NT2/D1 (cell line): ENCODE results near the gene ARHGEF6.

Source experiments
- DNase-seq: peaks from one replicate; pipeline ENCODE4 v3.0.0-alpha.2; 2011; ENCODE audit warnings: low read depth, low spot score
- H3K27me3 ChIP-seq: 2 replicates; pipeline ENCODE4 v1.6.0; 2011; ENCODE audit warnings: mild to moderate bottlenecking; ENCODE audit not compliant: insufficient read length, insufficient read depth
- H3K36me3 ChIP-seq: 2 replicates; pipeline ENCODE4 v1.6.1; 2011; ENCODE audit warnings: mild to moderate bottlenecking, low read length, mixed read lengths; ENCODE audit not compliant: insufficient read depth, insufficient read length
- H3K4me1 ChIP-seq: 2 replicates; pipeline ENCODE4 v1.5.1; 2011; ENCODE audit not compliant: insufficient read depth, insufficient read length
- H3K4me3 ChIP-seq: 2 replicates; pipeline ENCODE4 v1.5.1; 2011; ENCODE audit warnings: low read depth; ENCODE audit not compliant: insufficient read length
- H3K9ac ChIP-seq: 2 replicates; pipeline ENCODE4 v1.6.0; 2011; ENCODE audit warnings: low read depth; ENCODE audit not compliant: insufficient read length
- H3K9me3 ChIP-seq: 2 replicates; pipeline ENCODE4 v1.5.1; 2011; ENCODE audit warnings: mild to moderate bottlenecking, low read length; ENCODE audit not compliant: insufficient read depth
- SUZ12 ChIP-seq: IDR thresholded peaks from 2 replicates; pipeline ENCODE4 v1.6.1; 2011; ENCODE audit not compliant: insufficient read length, insufficient read depth; ENCODE audit errors: extremely low read depth
- YY1 ChIP-seq: IDR thresholded peaks from 2 replicates; pipeline ENCODE4 v1.6.1; 2011; ENCODE audit not compliant: insufficient read length, insufficient read depth
- ZNF274 ChIP-seq: IDR thresholded peaks from 2 replicates; pipeline ENCODE4 v1.6.1; 2011; ENCODE audit warnings: mild to moderate bottlenecking, low read depth, low read length

The ARHGEF6 gene

GRCh38 chrX:136819031-136819703 is 38.4 kb upstream of the ARHGEF6 start:
- no peaks in the 10 kb centered on the region for H3K36me3 ChIP-seq
- DNase-seq, result no peak
- H3K4me3 ChIP-seq, result no peak overlapping the region
- no peaks in the 10 kb centered on the region for H3K4me1 ChIP-seq
- no peaks in the 10 kb centered on the region for H3K27me3 ChIP-seq
- TF ChIP-seq YY1, result no peak
- TF ChIP-seq ZNF274, result no peak
- TF ChIP-seq SUZ12, result no peak
- no peaks in the 10 kb centered on the region for H3K9me3 ChIP-seq
- H3K9ac ChIP-seq, result no peak overlapping the region

- H3K9ac ChIP-seq, result no peak overlapping the region
- H3K4me1 ChIP-seq, result no peaks in the 10 kb centered on the region
- H3K9me3 ChIP-seq, result no peaks in the 10 kb centered on the region
- DNase-seq, result no peak
- no peaks in the 10 kb centered on the region for H3K27me3 ChIP-seq
- TF ChIP-seq ZNF274, result no peak
- no peak for TF ChIP-seq YY1
- TF ChIP-seq SUZ12, result no peak
- no peak overlapping the region for H3K4me3 ChIP-seq
- H3K36me3 ChIP-seq, result no peaks in the 10 kb centered on the region
These were observed 36.2 kb upstream of the ARHGEF6 start for GRCh38 chrX:136816975-136817374.

GRCh38 chrX:136814847-136815750 is 34.4 kb upstream of the ARHGEF6 start:
- DNase-seq, result no peak
- Histone ChIP-seq H3K4me1 (no peaks in the 10 kb centered on the region), H3K9ac (no peak overlapping the region), H3K36me3 (no peaks in the 10 kb centered on the region), H3K27me3 (no peaks in the 10 kb centered on the region), H3K9me3 (no peaks in the 10 kb centered on the region), H3K4me3 (no peak overlapping the region)
- TF ChIP-seq YY1 (no peak), ZNF274 (no peak), SUZ12 (no peak)

GRCh38 chrX:136812286-136812685 is 31.6 kb upstream of the ARHGEF6 start:
- no peak for DNase-seq
- H3K27me3 ChIP-seq, result no peaks in the 10 kb centered on the region
- no peak overlapping the region for H3K4me3 ChIP-seq

GRCh38 chrX:136810493-136810892 is 29.8 kb upstream of the ARHGEF6 start:
- Histone ChIP-seq H3K9me3 (no peaks in the 10 kb centered on the region), H3K4me1 (no peaks in the 10 kb centered on the region), H3K9ac (no peak overlapping the region), H3K36me3 (no peaks in the 10 kb centered on the region), H3K27me3 (no peaks in the 10 kb centered on the region), H3K4me3 (no peak overlapping the region)
- no peak for DNase-seq
- TF ChIP-seq ZNF274 (no peak), SUZ12 (no peak), YY1 (no peak)

More at GRCh38 chrX:136812286-136812685, 31.6 kb upstream of the ARHGEF6 start:
- TF ChIP-seq ZNF274, result no peak
- TF ChIP-seq YY1, result no peak
- TF ChIP-seq SUZ12, result no peak
- Histone ChIP-seq H3K4me1 (no peaks in the 10 kb centered on the region), H3K9ac (no peak overlapping the region), H3K9me3 (no peaks in the 10 kb centered on the region), H3K36me3 (no peaks in the 10 kb centered on the region)

GRCh38 chrX:136806891-136807410 is 26.2 kb upstream of the ARHGEF6 start:
- Histone ChIP-seq H3K36me3 (no peaks in the 10 kb centered on the region), H3K9me3 (no peaks in the 10 kb centered on the region), H3K9ac (no peak overlapping the region), H3K27me3 (no peaks in the 10 kb centered on the region), H3K4me1 (no peaks in the 10 kb centered on the region), H3K4me3 (no peak overlapping the region)
- TF ChIP-seq ZNF274, result no peak
- no peak for TF ChIP-seq SUZ12
- no peak for TF ChIP-seq YY1
- no peak for DNase-seq

- TF ChIP-seq ZNF274 (no peak), YY1 (no peak), SUZ12 (no peak)
- DNase-seq, result no peak
These were observed 21.8 kb upstream of the ARHGEF6 start for GRCh38 chrX:136802515-136802914.

More at GRCh38 chrX:136802515-136802914, 21.8 kb upstream of the ARHGEF6 start:
- Histone ChIP-seq H3K9ac (no peak overlapping the region), H3K4me1 (no peaks in the 10 kb centered on the region), H3K27me3 (no peaks in the 10 kb centered on the region), H3K9me3 (no peaks in the 10 kb centered on the region), H3K4me3 (no peak overlapping the region), H3K36me3 (no peaks in the 10 kb centered on the region)
